Upper lobe of right lung (tissue), 1 donor: ENCODE measurements around the gene UBASH3B. TPM values are rescaled to one million over a fixed set of nuclear protein-coding genes. Genes with fewer than 3 reads are reported as not detected.

Experiments
- ATAC-seq: fragments of 200-7000 bp; cut with Tn5 transposase; one replicate; pipeline ENCODE4 v1.9.1; 2020; ENCODE audit warnings: mild to moderate bottlenecking, moderate library complexity
- DNase-seq: peaks from one replicate; pipeline ENCODE4 v3.0.0-alpha.2; 2020
- H3K27ac ChIP-seq: fragments of 200-600 bp; one replicate; pipeline ENCODE4 v1.8.0; 2022
- H3K27me3 ChIP-seq: fragments of 200-600 bp; one replicate; pipeline ENCODE4 v1.8.0; 2022; ENCODE audit warnings: mild to moderate bottlenecking
- H3K36me3 ChIP-seq: fragments of 200-600 bp; one replicate; pipeline ENCODE4 v1.8.0; 2022
- H3K4me1 ChIP-seq: fragments of 200-600 bp; one replicate; pipeline ENCODE4 v1.8.0; 2022
- H3K4me3 ChIP-seq: fragments of 200-600 bp; one replicate; pipeline ENCODE4 v1.8.0; 2022; ENCODE audit warnings: mild to moderate bottlenecking
- H3K9me3 ChIP-seq: fragments of 200-600 bp; one replicate; pipeline ENCODE4 v1.8.0; 2022
- intact Hi-C: fragments of 100-400 bp; cut with DNase I; formaldehyde crosslinking; loops from one replicate; pipeline ENCODE4 v1.11.0; 2022
- total RNA-seq: library from RNA; stranded (reverse); fragmentation: NEBNext Ultra II Directional; extraction: Animal tissue kit (Norgen Biotek cat#: 25700); gene quantifications from one replicate; pipeline ENCODE4 v1.2.1, GENCODE V29; 2021
- TF ChIP-seq, protein P1 (sequence below): fragments of 200-600 bp; IDR thresholded peaks from one replicate; pipeline ENCODE4 v1.8.0; 2022; ENCODE audit warnings: antibody characterized with exemption
- donor health status: DM: no; HTN: yes; CAD: no; lungs with severe emphysema.

The UBASH3B gene
- total RNA-seq, 1 donor from 2014 or later = 42.2 TPM

DNA sequence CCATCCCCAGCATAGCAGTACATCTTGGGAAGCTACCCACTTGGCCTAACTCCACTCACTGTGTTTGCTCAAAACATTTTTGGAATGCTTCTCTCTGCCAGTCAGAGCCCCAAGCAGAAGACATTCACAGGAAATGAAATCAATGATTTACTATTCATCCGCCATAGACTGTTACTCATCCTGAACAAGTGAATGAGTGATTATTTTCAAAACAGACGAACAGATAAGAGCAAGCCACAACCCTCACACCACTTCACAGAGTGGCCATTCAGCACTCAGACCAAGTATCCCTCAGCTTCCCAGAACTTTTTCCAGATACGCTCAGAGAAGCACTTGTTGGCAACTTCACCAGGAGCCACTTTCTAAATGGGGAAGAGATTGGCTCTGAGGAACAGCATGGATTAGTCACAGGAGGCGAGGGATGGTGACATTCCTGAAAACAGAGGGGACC lies 13.0 kb upstream of the UBASH3B start:
- no peaks in the 10 kb centered on the region for H3K36me3 ChIP-seq
- no peaks in the 10 kb centered on the region for H3K27me3 ChIP-seq
- DNase-seq (no peak), ATAC-seq (peak; percentile 61)
- H3K4me3 ChIP-seq = no peak overlapping the region
- H3K27ac ChIP-seq = no peak overlapping the region
- no peaks in the 10 kb centered on the region for H3K9me3 ChIP-seq
- TF ChIP-seq, protein P1, sequence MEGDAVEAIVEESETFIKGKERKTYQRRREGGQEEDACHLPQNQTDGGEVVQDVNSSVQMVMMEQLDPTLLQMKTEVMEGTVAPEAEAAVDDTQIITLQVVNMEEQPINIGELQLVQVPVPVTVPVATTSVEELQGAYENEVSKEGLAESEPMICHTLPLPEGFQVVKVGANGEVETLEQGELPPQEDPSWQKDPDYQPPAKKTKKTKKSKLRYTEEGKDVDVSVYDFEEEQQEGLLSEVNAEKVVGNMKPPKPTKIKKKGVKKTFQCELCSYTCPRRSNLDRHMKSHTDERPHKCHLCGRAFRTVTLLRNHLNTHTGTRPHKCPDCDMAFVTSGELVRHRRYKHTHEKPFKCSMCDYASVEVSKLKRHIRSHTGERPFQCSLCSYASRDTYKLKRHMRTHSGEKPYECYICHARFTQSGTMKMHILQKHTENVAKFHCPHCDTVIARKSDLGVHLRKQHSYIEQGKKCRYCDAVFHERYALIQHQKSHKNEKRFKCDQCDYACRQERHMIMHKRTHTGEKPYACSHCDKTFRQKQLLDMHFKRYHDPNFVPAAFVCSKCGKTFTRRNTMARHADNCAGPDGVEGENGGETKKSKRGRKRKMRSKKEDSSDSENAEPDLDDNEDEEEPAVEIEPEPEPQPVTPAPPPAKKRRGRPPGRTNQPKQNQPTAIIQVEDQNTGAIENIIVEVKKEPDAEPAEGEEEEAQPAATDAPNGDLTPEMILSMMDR = no peak
- no peaks in the 10 kb centered on the region for H3K4me1 ChIP-seq
- intact Hi-C loops = no loop called here

DNA sequence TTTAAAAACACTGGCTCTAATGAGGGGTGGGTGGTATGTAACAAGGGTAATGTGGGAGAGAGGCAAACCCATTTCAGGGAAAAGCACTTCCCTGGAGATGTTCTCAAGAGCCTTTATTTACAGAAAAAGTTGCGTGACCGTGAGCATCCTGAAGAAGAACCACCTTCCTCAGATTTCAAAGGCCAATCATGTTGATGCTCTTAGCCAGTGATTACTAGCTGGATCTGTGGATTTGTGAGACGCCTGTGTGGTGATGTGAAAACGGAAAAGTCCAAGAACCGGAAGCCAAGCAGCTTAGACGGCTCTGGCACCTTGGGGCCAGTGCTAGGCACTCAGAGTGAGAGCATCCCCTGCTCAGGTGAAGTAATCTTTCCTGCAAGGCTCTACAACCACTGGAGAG lies 12.6 kb upstream of the UBASH3B start:
- ATAC-seq (no peak), DNase-seq (no peak)
- H3K4me3 ChIP-seq = no peak overlapping the region
- intact Hi-C loops = no loop called here
- no peaks in the 10 kb centered on the region for H3K27me3 ChIP-seq
- H3K4me1 ChIP-seq = no peaks in the 10 kb centered on the region
- no peak overlapping the region for H3K27ac ChIP-seq
- no peaks in the 10 kb centered on the region for H3K9me3 ChIP-seq
- H3K36me3 ChIP-seq = no peaks in the 10 kb centered on the region
- TF ChIP-seq, protein P1 = no peak

DNA sequence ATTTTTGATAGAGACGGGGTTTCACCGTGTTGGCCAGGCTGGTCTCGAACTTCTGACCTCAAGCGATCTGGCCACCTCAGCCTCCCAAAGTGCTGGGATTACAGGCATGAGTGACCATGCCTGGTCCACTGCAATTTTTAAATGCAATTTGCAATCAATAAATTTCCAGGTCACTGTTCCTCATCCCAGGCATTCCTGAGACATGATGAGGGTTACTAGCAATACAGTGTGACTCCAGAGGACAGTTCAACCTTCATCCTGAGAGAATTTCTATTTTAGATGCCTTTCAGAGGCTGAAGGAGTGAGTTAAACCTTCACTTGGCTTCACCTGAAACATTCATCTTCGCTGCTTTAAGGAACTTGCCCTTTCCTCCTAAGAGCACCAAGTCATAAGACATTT lies 9.7 kb upstream of the UBASH3B start:
- no peak overlapping the region for H3K27ac ChIP-seq
- TF ChIP-seq, protein P1 = no peak
- no peaks in the 10 kb centered on the region for H3K9me3 ChIP-seq
- intact Hi-C loops = no loop called here
- no peaks in the 10 kb centered on the region for H3K4me1 ChIP-seq
- no peak overlapping the region for H3K4me3 ChIP-seq
- ATAC-seq (no peak), DNase-seq (no peak)
- no peaks in the 10 kb centered on the region for H3K27me3 ChIP-seq
- H3K36me3 ChIP-seq = no peaks in the 10 kb centered on the region

DNA sequence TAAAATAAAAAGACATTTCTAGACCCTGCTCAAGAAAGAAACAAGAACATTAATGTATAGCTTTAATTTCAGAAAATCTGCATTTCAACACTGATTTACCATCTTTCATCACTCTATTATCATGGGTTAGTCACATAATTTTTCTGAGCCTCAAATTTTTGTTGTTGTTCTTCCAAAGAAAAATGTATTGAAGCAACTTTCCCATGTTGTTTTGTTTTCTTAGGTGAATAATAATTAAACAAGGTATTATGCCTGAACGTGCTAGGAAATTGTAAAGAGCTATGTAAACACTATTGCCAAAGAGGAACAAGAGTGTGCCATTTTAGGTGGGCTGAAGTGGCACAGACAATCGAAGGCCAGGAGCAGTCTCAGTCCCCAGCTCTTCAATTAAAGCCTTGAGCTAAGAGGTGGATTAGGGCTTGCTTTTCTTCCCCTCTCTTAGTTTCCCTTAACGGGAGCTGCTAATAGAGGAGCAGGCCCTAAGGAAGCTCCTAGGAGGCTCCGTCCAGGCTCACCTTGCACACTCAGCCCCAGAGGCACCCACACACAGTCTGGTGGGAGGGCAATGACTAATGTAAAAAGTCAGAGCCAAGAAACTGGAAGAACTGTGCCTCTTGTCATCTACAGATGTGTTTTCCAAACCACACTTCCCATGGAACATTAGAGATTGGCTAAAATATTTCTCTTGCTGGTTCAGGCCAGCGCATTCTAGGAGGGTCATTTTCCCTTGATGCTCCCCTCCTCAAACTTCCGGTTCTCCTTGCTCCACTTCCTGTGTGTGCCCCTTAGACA lies 8.8 kb upstream of the UBASH3B start:
- intact Hi-C loops = no loop called here
- TF ChIP-seq, protein P1 = no peak
- peak; percentile 15 for ATAC-seq
- DNase-seq = no peak
- no peak overlapping the region for H3K4me3 ChIP-seq
- H3K36me3 ChIP-seq = no peaks in the 10 kb centered on the region
- no peaks in the 10 kb centered on the region for H3K9me3 ChIP-seq
- no peaks in the 10 kb centered on the region for H3K4me1 ChIP-seq
- no peak overlapping the region for H3K27ac ChIP-seq
- no peaks in the 10 kb centered on the region for H3K27me3 ChIP-seq

DNA sequence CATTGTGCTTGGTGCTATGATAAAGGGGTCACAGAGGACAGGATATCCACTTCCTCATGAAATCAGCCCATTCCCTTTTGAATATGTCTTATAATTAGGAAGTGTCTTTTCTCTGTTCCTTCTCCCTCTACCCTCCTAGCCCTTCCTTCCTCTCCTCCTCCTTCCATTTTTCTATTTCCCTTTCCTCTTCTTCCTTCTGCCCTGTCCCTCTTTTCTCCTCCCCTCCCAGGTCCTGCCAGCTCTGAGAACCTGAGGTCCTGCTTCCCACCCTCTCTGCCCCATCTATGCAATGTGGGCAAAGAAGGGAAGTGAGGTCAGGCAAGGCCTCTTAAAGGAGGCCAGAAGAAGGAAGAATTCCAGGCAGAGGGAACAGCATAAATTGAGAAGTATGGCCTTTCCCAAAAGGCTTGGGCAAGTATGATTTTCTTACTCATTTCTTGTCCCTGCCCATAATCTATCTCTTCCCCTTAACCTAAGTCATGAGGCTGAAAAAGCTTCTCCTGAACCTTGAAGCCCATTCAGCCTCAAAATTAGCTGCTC lies 7.7 kb upstream of the UBASH3B start:
- ATAC-seq = peak; percentile 48

More for the DNA sequence above, 7.7 kb upstream of the UBASH3B start:
- TF ChIP-seq, protein P1 = no peak
- H3K4me3 ChIP-seq = no peak overlapping the region
- no peaks in the 10 kb centered on the region for H3K9me3 ChIP-seq
- no peak for DNase-seq
- no peaks in the 10 kb centered on the region for H3K36me3 ChIP-seq
- no peak overlapping the region for H3K27ac ChIP-seq
- no peaks in the 10 kb centered on the region for H3K4me1 ChIP-seq
- H3K27me3 ChIP-seq = peaks cover 5% of the 10 kb centered on the region
- intact Hi-C loops = no loop called here
